Effector memory CD4-positive, alpha-beta T cell (primary cell): ENCODE measurements around the gene CALCR.

Experiments used
- DNase-seq, 3 donors: peaks; one replicate each; pipeline ENCODE4 v3.0.0-alpha.2; 2020
- H3K27ac ChIP-seq: 2 replicates; pipeline ENCODE4 v1.7.0; 2013; ENCODE audit warnings: mild to moderate bottlenecking, low read length, moderate library complexity; ENCODE audit not compliant: insufficient read depth, poor library complexity, severe bottlenecking
- H3K27me3 ChIP-seq: replicated peaks from 2 replicates; pipeline ENCODE4 v1.7.0; 2013; ENCODE audit warnings: mild to moderate bottlenecking, low read length; ENCODE audit not compliant: insufficient read depth, control insufficient read depth, poor library complexity, severe bottlenecking
- H3K36me3 ChIP-seq: 2 replicates; pipeline ENCODE4 v1.7.0; 2013; ENCODE audit warnings: mild to moderate bottlenecking, low read length, moderate library complexity; ENCODE audit not compliant: control insufficient read depth, insufficient read depth
- H3K4me1 ChIP-seq: 2 replicates; pipeline ENCODE4 v1.7.0; 2013; ENCODE audit warnings: low read length, mild to moderate bottlenecking; ENCODE audit not compliant: control insufficient read depth, insufficient read depth, poor library complexity, severe bottlenecking
- H3K4me3 ChIP-seq: 2 replicates; pipeline ENCODE4 v1.7.0; 2013; ENCODE audit warnings: low read length, low read depth, mild to moderate bottlenecking; ENCODE audit not compliant: insufficient read depth, poor library complexity, severe bottlenecking
- H3K9me3 ChIP-seq: 2 replicates; pipeline ENCODE4 v1.7.0; 2013; ENCODE audit warnings: mild to moderate bottlenecking, low read length, moderate library complexity; ENCODE audit not compliant: control insufficient read depth

Gene CALCR

DNA sequence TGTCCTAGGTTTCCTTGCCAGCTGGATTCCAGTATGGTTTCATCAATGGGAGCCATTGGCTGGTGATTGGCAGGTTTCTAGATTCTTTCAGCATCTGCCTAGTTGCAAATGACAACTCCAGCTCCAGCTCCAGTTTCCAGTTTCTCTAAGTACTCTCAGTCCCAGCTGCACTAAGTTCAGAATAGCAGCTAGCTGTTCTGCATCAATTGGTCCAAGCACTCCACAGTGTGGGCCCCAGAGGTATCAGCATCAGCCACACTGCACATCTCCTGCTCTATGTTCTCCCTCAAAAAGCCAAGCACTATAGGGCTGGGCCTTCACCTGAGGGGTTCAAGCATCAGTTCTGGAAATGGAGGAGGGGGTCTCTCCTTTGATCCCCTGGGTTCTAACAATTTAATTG lies 198.9 kb downstream of the CALCR start:
- Histone ChIP-seq H3K36me3 (no peaks in the 10 kb centered on the region), H3K27ac (no peak overlapping the region), H3K4me3 (no peak overlapping the region), H3K4me1 (no peaks in the 10 kb centered on the region), H3K9me3 (no peaks in the 10 kb centered on the region), H3K27me3 (peaks cover 4% of the 10 kb centered on the region)
- no peak for DNase-seq
